Activated gamma-delta T cell treated with Interleukin-2 at 50 U/mL for 16 hours (primary cell): Measurements from ENCODE around the gene CADM2.

Experiments
- DNase-seq: peaks from one replicate; pipeline ENCODE4 v3.0.0-alpha.2; 2020

The CADM2 gene

GRCh38 chr3:85576697-85577200, 618.0 kb downstream of the CADM2 start:
- DNase-seq: no peak

DNA sequence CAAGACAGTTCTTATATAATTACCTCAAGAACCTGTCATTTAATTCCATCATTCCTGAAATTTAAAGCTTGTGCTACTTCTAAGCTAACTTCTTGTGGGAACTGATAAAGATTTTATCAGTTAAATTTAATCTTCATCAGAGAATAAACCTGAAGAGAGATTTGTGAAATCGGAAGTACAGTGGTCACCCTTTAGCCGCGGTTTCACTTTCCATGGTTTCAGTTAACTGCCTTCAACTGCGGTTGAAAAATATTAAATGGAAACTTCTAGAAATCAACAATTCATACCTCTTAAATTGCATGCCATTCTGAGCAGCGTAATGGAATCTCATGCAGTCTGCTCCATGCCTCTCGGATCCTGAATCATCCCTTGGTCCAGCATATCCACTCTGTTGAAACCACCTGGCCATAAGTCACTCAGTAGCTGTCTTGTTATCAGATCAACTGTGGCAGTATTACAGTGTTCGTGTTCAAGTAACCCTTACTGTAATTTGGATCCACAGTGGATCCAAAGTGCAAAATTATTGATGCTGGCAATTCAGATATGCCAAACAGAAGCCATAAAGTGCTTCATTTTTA, 626.1 kb downstream of the CADM2 start:
- no peak for DNase-seq

DNA sequence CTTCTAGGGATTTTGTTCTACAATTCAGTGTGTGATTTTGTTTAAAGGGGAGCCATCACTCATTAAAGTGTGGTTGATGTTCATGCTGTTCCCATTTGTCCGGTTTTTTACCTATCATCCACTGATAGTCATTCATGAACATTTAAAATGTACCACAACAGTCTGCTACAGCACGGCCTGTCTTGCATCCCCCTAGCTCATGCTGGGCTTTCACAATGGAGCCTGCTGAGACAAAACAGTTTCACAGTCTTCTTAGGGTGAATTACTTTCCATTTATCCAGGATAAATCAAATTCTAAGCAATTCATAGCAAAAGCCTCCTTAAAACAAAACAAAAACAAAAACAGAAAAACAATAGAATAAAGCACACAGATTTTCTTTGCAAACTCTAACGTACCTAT, 627.2 kb downstream of the CADM2 start:
- DNase-seq: no peak

GRCh38 chr3:85589145-85589544, 630.4 kb downstream of the CADM2 start:
- no peak for DNase-seq

- DNase-seq: no peak
Observed at GRCh38 chr3:85591451-85591850, 632.7 kb downstream of the CADM2 start.

DNA sequence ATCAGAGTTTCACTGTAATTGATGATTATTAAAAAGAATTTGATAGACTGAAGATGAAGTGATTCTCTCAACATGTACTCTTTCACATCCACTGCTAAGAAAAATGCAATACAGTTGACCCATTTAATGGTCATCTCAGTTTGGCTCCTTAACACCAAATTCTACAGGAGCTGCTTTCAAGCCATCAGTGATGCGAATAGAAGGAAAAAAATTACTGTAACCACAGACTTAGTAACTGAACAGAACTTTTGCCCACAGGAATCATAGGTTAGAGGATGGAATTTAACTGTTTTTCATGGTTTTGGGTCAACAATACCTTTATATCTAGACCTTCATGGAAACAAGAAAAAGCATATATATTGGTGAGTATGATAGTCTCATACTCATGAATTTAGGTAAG, 633.5 kb downstream of the CADM2 start:
- no peak for DNase-seq

DNA sequence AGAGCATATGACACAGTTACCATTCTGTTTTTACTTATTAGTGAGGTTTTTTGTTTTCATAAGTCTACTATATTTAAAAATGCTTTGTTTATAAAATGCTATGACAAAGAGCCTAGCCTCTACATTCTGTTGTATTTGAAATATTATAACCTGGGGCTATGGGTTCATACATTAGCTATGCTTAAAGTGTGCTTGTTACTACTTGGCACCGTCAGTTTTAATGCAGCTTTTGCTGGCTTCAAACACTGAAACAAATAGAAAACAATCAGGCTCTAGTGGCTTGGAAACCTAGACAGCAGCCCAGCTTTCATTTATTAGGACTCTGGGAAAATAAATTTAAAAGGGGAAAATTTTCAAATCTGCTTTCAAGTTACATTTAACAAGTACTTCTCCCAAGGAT, 635.9 kb downstream of the CADM2 start:
- no peak for DNase-seq

GRCh38 chr3:85603378-85603777, 644.6 kb downstream of the CADM2 start:
- DNase-seq: no peak

DNA sequence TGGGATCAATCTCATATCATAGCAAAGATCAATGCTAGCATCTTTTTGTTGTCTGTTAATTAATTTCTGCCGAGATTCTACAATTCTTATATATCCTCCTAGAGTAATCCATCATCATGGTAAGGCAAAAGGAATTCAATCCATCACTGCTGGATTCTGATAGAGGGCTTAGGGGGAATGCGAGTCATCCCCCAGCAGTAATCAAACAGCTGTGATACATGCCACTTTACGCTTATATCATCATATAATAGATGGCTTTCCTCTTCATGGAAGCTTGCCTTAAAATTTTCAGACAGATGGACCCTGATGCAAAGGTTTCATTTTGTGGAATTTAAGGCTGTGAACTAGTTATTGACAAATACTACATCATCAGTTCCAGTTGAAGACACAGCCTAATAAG, 645.9 kb downstream of the CADM2 start:
- no peak for DNase-seq

GRCh38 chr3:85605066-85605465, 646.3 kb downstream of the CADM2 start:
- no peak for DNase-seq

GRCh38 chr3:85626662-85627061, 667.9 kb downstream of the CADM2 start:
- DNase-seq: no peak

- DNase-seq: no peak
Observed at GRCh38 chr3:85627932-85628331, 669.1 kb downstream of the CADM2 start.

GRCh38 chr3:85631070-85631469, 672.3 kb downstream of the CADM2 start:
- no peak for DNase-seq

- no peak for DNase-seq
Observed at GRCh38 chr3:85632921-85633320, 674.1 kb downstream of the CADM2 start.

- DNase-seq: no peak
Observed at GRCh38 chr3:85652360-85652759, 693.6 kb downstream of the CADM2 start.

DNA sequence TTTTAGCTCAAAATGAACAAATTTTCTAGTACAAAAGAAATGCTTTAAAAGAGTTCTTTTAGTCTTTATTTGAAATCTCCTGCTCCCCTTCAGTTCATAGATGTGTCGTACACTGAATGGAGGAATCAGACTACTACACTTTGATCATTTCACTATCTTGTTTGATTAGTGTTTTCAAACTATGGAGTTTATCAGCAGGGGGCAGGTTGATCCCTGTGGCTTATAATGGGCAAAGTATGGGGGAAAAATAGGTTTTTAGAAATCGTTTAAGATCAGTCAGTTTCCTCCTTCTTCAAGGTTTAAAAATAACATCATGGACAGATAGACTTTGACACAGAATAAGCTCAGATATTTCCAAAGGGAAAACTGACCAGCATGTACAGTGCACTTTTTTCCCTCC, 701.7 kb downstream of the CADM2 start:
- DNase-seq: no peak

DNA sequence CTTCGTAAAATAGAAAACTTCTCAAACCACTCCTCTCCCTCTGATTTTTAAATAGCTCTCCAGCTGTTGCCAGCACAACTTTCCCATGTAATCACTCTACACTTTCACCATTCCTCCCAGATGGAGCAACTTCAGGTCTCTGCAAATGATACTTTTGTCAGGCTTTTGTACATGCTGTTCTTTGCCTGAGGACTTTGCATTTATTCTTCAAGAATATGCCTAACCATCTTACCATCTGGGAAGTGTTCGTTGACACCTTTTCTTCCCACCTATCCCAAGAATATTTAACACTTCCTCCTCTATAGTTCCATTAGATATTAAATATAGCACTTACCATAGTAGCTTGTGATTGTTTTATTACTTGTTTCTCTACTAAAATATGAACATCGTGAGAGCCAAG, 703.7 kb downstream of the CADM2 start:
- DNase-seq: no peak

- DNase-seq: no peak
Observed at GRCh38 chr3:85667744-85668143, 709.0 kb downstream of the CADM2 start.

DNA sequence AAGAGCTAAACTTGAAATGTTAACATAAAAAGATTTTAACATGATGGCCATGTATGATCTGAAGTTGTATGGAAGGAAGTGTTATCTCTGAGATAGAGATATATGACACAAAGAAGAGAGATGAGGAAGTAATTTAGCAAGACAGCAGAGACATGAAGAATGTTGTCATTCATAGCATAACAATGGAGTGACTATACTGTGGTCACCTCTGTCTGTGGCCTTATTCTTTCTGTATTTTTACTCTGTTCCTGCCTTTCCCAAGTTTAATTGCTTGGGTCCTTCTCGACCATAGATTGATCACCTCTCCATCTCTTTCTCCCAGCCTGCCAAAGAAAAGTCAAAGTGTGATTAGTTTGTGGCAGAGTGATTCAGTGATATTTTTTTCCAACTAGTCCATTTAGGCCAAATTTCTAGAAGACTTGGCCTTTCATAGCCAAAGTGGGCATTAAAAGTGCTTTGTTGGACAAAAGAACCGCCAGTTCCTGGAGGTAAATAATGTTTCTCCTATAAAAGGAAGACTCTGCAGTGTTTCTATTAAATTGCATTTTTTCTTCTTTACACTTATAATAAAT, 711.9 kb downstream of the CADM2 start:
- DNase-seq: no peak

- no peak for DNase-seq
Observed at GRCh38 chr3:85672761-85673160, 714.0 kb downstream of the CADM2 start.

DNA sequence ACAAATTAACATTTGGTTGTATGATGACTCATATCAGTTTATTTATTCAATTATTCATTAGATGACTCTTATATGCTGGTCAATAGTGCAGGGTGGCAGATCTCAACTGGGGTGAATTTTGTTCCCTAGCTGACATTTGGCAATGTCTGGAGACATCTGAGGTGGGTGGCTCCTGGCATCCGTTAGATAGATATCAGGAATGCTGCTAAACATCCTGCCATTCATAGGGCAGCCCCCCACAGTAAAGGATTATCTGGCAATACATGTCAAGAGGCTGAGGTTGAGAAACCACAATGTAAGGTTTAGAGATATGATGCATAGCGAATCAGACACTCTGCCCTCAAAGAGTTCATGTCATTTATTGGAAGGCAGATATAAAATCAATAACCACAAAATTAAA, 719.9 kb downstream of the CADM2 start:
- no peak for DNase-seq

GRCh38 chr3:85681906-85682305, 723.1 kb downstream of the CADM2 start:
- DNase-seq: no peak

DNA sequence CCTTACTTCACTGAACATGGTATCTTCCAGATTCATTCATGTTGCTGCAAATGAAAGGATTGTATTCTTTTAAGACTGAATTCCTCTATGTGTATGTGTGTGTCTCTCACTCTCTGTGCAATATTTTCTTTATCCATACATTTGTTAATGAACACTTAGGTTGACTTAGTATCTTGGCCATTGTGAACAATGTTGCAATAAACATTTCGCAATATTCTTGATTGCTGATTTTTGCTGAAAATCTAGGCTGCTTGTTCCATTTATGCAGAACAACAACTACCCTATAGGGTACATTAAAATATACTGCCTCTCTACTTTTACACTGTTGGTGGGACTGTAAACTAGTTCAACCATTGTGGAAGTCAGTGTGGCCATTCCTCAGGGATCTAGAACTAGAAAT, 732.4 kb downstream of the CADM2 start:
- no peak for DNase-seq

GRCh38 chr3:85697156-85697555, 738.4 kb downstream of the CADM2 start:
- no peak for DNase-seq

GRCh38 chr3:85706130-85706529, 747.3 kb downstream of the CADM2 start:
- DNase-seq: no peak
